DND-41 (cell line): ENCODE measurements around the gene PDE1A.

Source experiments
- EZH2 ChIP-seq: IDR thresholded peaks from 3 replicates; pipeline ENCODE4 v1.6.1; 2012; ENCODE audit warnings: borderline replicate concordance, low read depth, mild to moderate bottlenecking, moderate library complexity, low read length, inconsistent platforms; ENCODE audit not compliant: severe bottlenecking
- TF ChIP-seq, protein P1 (sequence below): IDR thresholded peaks from 2 replicates; pipeline ENCODE4 v1.5.1; 2012; ENCODE audit warnings: borderline replicate concordance, low read length, moderate library complexity, mild to moderate bottlenecking; ENCODE audit not compliant: poor library complexity, severe bottlenecking; ENCODE audit errors: extremely low read depth

GRCh38 chr2:182245963-182246362 is 180.9 kb downstream of the PDE1A start:
- TF ChIP-seq, protein P1, sequence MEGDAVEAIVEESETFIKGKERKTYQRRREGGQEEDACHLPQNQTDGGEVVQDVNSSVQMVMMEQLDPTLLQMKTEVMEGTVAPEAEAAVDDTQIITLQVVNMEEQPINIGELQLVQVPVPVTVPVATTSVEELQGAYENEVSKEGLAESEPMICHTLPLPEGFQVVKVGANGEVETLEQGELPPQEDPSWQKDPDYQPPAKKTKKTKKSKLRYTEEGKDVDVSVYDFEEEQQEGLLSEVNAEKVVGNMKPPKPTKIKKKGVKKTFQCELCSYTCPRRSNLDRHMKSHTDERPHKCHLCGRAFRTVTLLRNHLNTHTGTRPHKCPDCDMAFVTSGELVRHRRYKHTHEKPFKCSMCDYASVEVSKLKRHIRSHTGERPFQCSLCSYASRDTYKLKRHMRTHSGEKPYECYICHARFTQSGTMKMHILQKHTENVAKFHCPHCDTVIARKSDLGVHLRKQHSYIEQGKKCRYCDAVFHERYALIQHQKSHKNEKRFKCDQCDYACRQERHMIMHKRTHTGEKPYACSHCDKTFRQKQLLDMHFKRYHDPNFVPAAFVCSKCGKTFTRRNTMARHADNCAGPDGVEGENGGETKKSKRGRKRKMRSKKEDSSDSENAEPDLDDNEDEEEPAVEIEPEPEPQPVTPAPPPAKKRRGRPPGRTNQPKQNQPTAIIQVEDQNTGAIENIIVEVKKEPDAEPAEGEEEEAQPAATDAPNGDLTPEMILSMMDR, result no peak
- TF ChIP-seq EZH2, result no peak
